Measurements from ENCODE around the gene SORCS2. TPM values are rescaled to one million over a fixed set of nuclear protein-coding genes. Genes with fewer than 3 reads are reported as not detected.

Gene SORCS2
- polyA plus RNA-seq, 1 donor (not counting 4 experiments of a cell fraction or from before 2014, with no cell fraction given): 0.09 TPM

- no peak for TF ChIP-seq CTCF (optimal IDR thresholded peaks at IDR 0.05 in 1 of 3, IDR thresholded peaks at IDR 0.05 in 1 of 3, conservative IDR thresholded peaks at IDR 0.05 in 1 of 3; ENCODE audit: extremely low read depth in 1 of 3, insufficient read depth in 2 of 3, low read length in 3 of 3)
- TF ChIP-seq EZH2 (IDR thresholded peaks at IDR 0.05; ENCODE audit: low read length): no peak
- H2AFZ ChIP-seq (ENCODE audit: control insufficient read depth, low read length): no peak overlapping the region
- H3K27me3 ChIP-seq (ENCODE audit: control insufficient read depth, extremely low read depth, insufficient read depth, low read length): peaks cover 9% of the 10 kb centered on the region
- H4K20me1 ChIP-seq (ENCODE audit: control insufficient read depth, extremely low read depth, insufficient read depth, low read length): no peaks in the 10 kb centered on the region
- dilution Hi-C loops (cut with MboI; ENCODE audit: extremely low pct_ligation_motif_present, low sequenced_read_pairs): no loop called here
- no peaks in the 10 kb centered on the region for H3K79me2 ChIP-seq (ENCODE audit: control insufficient read depth, insufficient read depth, low read length)
- H3K27ac ChIP-seq (ENCODE audit: control insufficient read depth, insufficient read depth, low read length): no peak overlapping the region
- no peaks in the 10 kb centered on the region for H3K4me1 ChIP-seq (ENCODE audit: control insufficient read depth, extremely low read depth, insufficient read depth, low read length)
- H3K4me3 ChIP-seq (ENCODE audit: control insufficient read depth in 2 of 3, extremely low read depth in 1 of 3, insufficient read depth in 2 of 3, low read depth in 1 of 3, low read length in 3 of 3): no peak overlapping the region
- H3K4me2 ChIP-seq (ENCODE audit: control insufficient read depth, extremely low read depth, insufficient read depth, low read depth, low read length): no peak overlapping the region
- H3K9ac ChIP-seq (ENCODE audit: control insufficient read depth, extremely low read depth, insufficient read depth, low read length): no peak overlapping the region
- DNase-seq (ENCODE audit: low read depth, low spot score): no peak
- no peaks in the 10 kb centered on the region for H3K9me3 ChIP-seq (ENCODE audit: control insufficient read depth, low read depth, low read length)
- H3K9me1 ChIP-seq (ENCODE audit: control insufficient read depth, extremely low read depth, insufficient read depth, low read length): no peaks in the 10 kb centered on the region
- H3K36me3 ChIP-seq (ENCODE audit: control insufficient read depth in 2 of 2, extremely low read depth in 1 of 2, insufficient read depth in 2 of 2, low read length in 2 of 2): no peaks in the 10 kb centered on the region
- no peak for FAIRE-seq
Measured at GRCh38 chr4:7356667-7357310, 164.5 kb downstream of the SORCS2 start.

- no peak overlapping the region for H3K4me3 ChIP-seq (ENCODE audit: control insufficient read depth in 2 of 3, extremely low read depth in 1 of 3, insufficient read depth in 2 of 3, low read depth in 1 of 3, low read length in 3 of 3)
- FAIRE-seq (no peak), DNase-seq (ENCODE audit: low read depth, low spot score) (no peak)
- H3K9me3 ChIP-seq (ENCODE audit: control insufficient read depth, low read depth, low read length): no peaks in the 10 kb centered on the region
- H3K4me2 ChIP-seq (ENCODE audit: control insufficient read depth, extremely low read depth, insufficient read depth, low read depth, low read length): no peak overlapping the region
- H3K27me3 ChIP-seq (ENCODE audit: control insufficient read depth, extremely low read depth, insufficient read depth, low read length): peaks cover 9% of the 10 kb centered on the region
- dilution Hi-C loops (cut with MboI; ENCODE audit: extremely low pct_ligation_motif_present, low sequenced_read_pairs): no loop called here
- H3K36me3 ChIP-seq (ENCODE audit: control insufficient read depth in 2 of 2, extremely low read depth in 1 of 2, insufficient read depth in 2 of 2, low read length in 2 of 2): no peaks in the 10 kb centered on the region
- no peak for TF ChIP-seq EZH2 (IDR thresholded peaks at IDR 0.05; ENCODE audit: low read length)
- TF ChIP-seq CTCF (optimal IDR thresholded peaks at IDR 0.05 in 1 of 3, IDR thresholded peaks at IDR 0.05 in 1 of 3, conservative IDR thresholded peaks at IDR 0.05 in 1 of 3; ENCODE audit: extremely low read depth in 1 of 3, insufficient read depth in 2 of 3, low read length in 3 of 3): no peak
- no peak overlapping the region for H3K27ac ChIP-seq (ENCODE audit: control insufficient read depth, insufficient read depth, low read length)
- H3K4me1 ChIP-seq (ENCODE audit: control insufficient read depth, extremely low read depth, insufficient read depth, low read length): no peaks in the 10 kb centered on the region
- no peaks in the 10 kb centered on the region for H3K9me1 ChIP-seq (ENCODE audit: control insufficient read depth, extremely low read depth, insufficient read depth, low read length)
- no peaks in the 10 kb centered on the region for H4K20me1 ChIP-seq (ENCODE audit: control insufficient read depth, extremely low read depth, insufficient read depth, low read length)
- H3K9ac ChIP-seq (ENCODE audit: control insufficient read depth, extremely low read depth, insufficient read depth, low read length): no peak overlapping the region
- H3K79me2 ChIP-seq (ENCODE audit: control insufficient read depth, insufficient read depth, low read length): no peaks in the 10 kb centered on the region
- no peak overlapping the region for H2AFZ ChIP-seq (ENCODE audit: control insufficient read depth, low read length)
Measured at GRCh38 chr4:7357323-7357722, 165.0 kb downstream of the SORCS2 start.

All from keratinocyte (primary cell).